Measurements from ENCODE around the gene SMIM32. TPM values are rescaled to one million over a fixed set of nuclear protein-coding genes. Genes with fewer than 3 reads are reported as not detected.

The SMIM32 gene
- total RNA-seq, 3 donors from 2014 or later, result not detected

- peaks cover 14% of the 10 kb centered on the region for H3K36me3 Mint-ChIP-seq (ENCODE audit: insufficient read depth)
- H3K4me3 Mint-ChIP-seq, result no peak overlapping the region
- H3K27me3 Mint-ChIP-seq (ENCODE audit: low read depth), result peaks cover 10% of the 10 kb centered on the region
- DNase-seq (no peak), ATAC-seq (no peak)
- H3K4me1 Mint-ChIP-seq (ENCODE audit: low read depth), result no peaks in the 10 kb centered on the region
- no peaks in the 10 kb centered on the region for H3K9me3 Mint-ChIP-seq
These were observed 6.8 kb downstream of the SMIM32 start for GRCh38 chr5:136185974-136186665.

GRCh38 chr5:136182618-136183017 is 10.3 kb downstream of the SMIM32 start:
- Mint-ChIP-seq H3K4me1 (ENCODE audit: low read depth) (no peaks in the 10 kb centered on the region), H3K36me3 (ENCODE audit: insufficient read depth) (peaks cover 6% of the 10 kb centered on the region), H3K9me3 (no peaks in the 10 kb centered on the region), H3K27me3 (ENCODE audit: low read depth) (no peaks in the 10 kb centered on the region), H3K4me3 (no peak overlapping the region)
- DNase-seq, result no peak
- no peak for ATAC-seq

GRCh38 chr5:136174021-136174659 is 18.8 kb downstream of the SMIM32 start:
- no peaks in the 10 kb centered on the region for H3K4me1 Mint-ChIP-seq (ENCODE audit: low read depth)
- H3K4me3 Mint-ChIP-seq, result no peak overlapping the region
- H3K27me3 Mint-ChIP-seq (ENCODE audit: low read depth), result no peaks in the 10 kb centered on the region
- DNase-seq (no peak), ATAC-seq (no peak)
- H3K36me3 Mint-ChIP-seq (ENCODE audit: insufficient read depth), result peaks cover 15% of the 10 kb centered on the region
- no peaks in the 10 kb centered on the region for H3K9me3 Mint-ChIP-seq

- Mint-ChIP-seq H3K4me3 (no peak overlapping the region), H3K9me3 (no peaks in the 10 kb centered on the region), H3K4me1 (ENCODE audit: low read depth) (no peaks in the 10 kb centered on the region), H3K36me3 (ENCODE audit: insufficient read depth) (peaks cover 15% of the 10 kb centered on the region), H3K27me3 (ENCODE audit: low read depth) (no peaks in the 10 kb centered on the region)
- ATAC-seq (no peak), DNase-seq (no peak)
These were observed 23.7 kb downstream of the SMIM32 start for GRCh38 chr5:136169218-136169617.

GRCh38 chr5:136166909-136167308 is 26.1 kb downstream of the SMIM32 start:
- H3K4me1 Mint-ChIP-seq (ENCODE audit: low read depth), result no peaks in the 10 kb centered on the region
- no peak overlapping the region for H3K4me3 Mint-ChIP-seq
- no peaks in the 10 kb centered on the region for H3K9me3 Mint-ChIP-seq
- DNase-seq (no peak), ATAC-seq (no peak)
- no peaks in the 10 kb centered on the region for H3K27me3 Mint-ChIP-seq (ENCODE audit: low read depth)
- peaks cover 10% of the 10 kb centered on the region for H3K36me3 Mint-ChIP-seq (ENCODE audit: insufficient read depth)

GRCh38 chr5:136164226-136164625 is 28.7 kb downstream of the SMIM32 start:
- Mint-ChIP-seq H3K4me1 (ENCODE audit: low read depth) (no peaks in the 10 kb centered on the region), H3K36me3 (ENCODE audit: insufficient read depth) (peaks cover 8% of the 10 kb centered on the region), H3K4me3 (no peak overlapping the region), H3K27me3 (ENCODE audit: low read depth) (no peaks in the 10 kb centered on the region), H3K9me3 (no peaks in the 10 kb centered on the region)
- DNase-seq (no peak), ATAC-seq (no peak)

GRCh38 chr5:136162008-136162407 is 31.0 kb downstream of the SMIM32 start:
- peaks cover 4% of the 10 kb centered on the region for H3K36me3 Mint-ChIP-seq (ENCODE audit: insufficient read depth)
- no peaks in the 10 kb centered on the region for H3K9me3 Mint-ChIP-seq

GRCh38 chr5:136159457-136159856 is 33.5 kb downstream of the SMIM32 start:
- ATAC-seq (no peak), DNase-seq (no peak)
- Mint-ChIP-seq H3K36me3 (ENCODE audit: insufficient read depth) (peaks cover 14% of the 10 kb centered on the region), H3K27me3 (ENCODE audit: low read depth) (no peaks in the 10 kb centered on the region), H3K4me1 (ENCODE audit: low read depth) (no peaks in the 10 kb centered on the region), H3K4me3 (no peak overlapping the region), H3K9me3 (no peaks in the 10 kb centered on the region)

More at GRCh38 chr5:136162008-136162407, 31.0 kb downstream of the SMIM32 start:
- Mint-ChIP-seq H3K4me3 (no peak overlapping the region), H3K4me1 (ENCODE audit: low read depth) (no peaks in the 10 kb centered on the region), H3K27me3 (ENCODE audit: low read depth) (no peaks in the 10 kb centered on the region)
- no peak for ATAC-seq
- DNase-seq, result no peak

GRCh38 chr5:136157514-136157913 is 35.4 kb downstream of the SMIM32 start:
- H3K27me3 Mint-ChIP-seq (ENCODE audit: low read depth), result no peaks in the 10 kb centered on the region
- no peaks in the 10 kb centered on the region for H3K9me3 Mint-ChIP-seq
- no peak for ATAC-seq
- H3K4me3 Mint-ChIP-seq, result no peak overlapping the region
- no peak for DNase-seq
- peaks cover 17% of the 10 kb centered on the region for H3K36me3 Mint-ChIP-seq (ENCODE audit: insufficient read depth)
- no peaks in the 10 kb centered on the region for H3K4me1 Mint-ChIP-seq (ENCODE audit: low read depth)

- Mint-ChIP-seq H3K36me3 (ENCODE audit: insufficient read depth) (peaks cover 19% of the 10 kb centered on the region), H3K4me1 (ENCODE audit: low read depth) (no peaks in the 10 kb centered on the region), H3K27me3 (ENCODE audit: low read depth) (no peaks in the 10 kb centered on the region), H3K9me3 (no peaks in the 10 kb centered on the region), H3K4me3 (no peak overlapping the region)
- DNase-seq (no peak), ATAC-seq (no peak)
These were observed 37.2 kb downstream of the SMIM32 start for GRCh38 chr5:136155761-136156160.

- Mint-ChIP-seq H3K4me3 (no peak overlapping the region), H3K27me3 (ENCODE audit: low read depth) (no peaks in the 10 kb centered on the region), H3K36me3 (ENCODE audit: insufficient read depth) (peaks cover 18% of the 10 kb centered on the region), H3K4me1 (ENCODE audit: low read depth) (no peaks in the 10 kb centered on the region), H3K9me3 (no peaks in the 10 kb centered on the region)
- DNase-seq, result no peak
- no peak for ATAC-seq
These were observed 37.9 kb downstream of the SMIM32 start for GRCh38 chr5:136155078-136155477.

- Mint-ChIP-seq H3K4me3 (no peak overlapping the region), H3K9me3 (no peaks in the 10 kb centered on the region), H3K27me3 (ENCODE audit: low read depth) (no peaks in the 10 kb centered on the region), H3K36me3 (ENCODE audit: insufficient read depth) (peaks cover 18% of the 10 kb centered on the region), H3K4me1 (ENCODE audit: low read depth) (no peaks in the 10 kb centered on the region)
- no peak for DNase-seq
- no peak for ATAC-seq
These were observed 39.3 kb downstream of the SMIM32 start for GRCh38 chr5:136153581-136154236.

GRCh38 chr5:136149891-136150290 is 43.1 kb downstream of the SMIM32 start:
- no peaks in the 10 kb centered on the region for H3K27me3 Mint-ChIP-seq (ENCODE audit: low read depth)
- H3K4me3 Mint-ChIP-seq, result no peak overlapping the region
- ATAC-seq (no peak), DNase-seq (no peak)
- peaks cover 2% of the 10 kb centered on the region for H3K4me1 Mint-ChIP-seq (ENCODE audit: low read depth)
- H3K36me3 Mint-ChIP-seq (ENCODE audit: insufficient read depth), result peaks cover 10% of the 10 kb centered on the region
- H3K9me3 Mint-ChIP-seq, result no peaks in the 10 kb centered on the region

- Mint-ChIP-seq H3K4me3 (no peak overlapping the region), H3K36me3 (ENCODE audit: insufficient read depth) (peaks cover 2% of the 10 kb centered on the region), H3K4me1 (ENCODE audit: low read depth) (peaks cover 2% of the 10 kb centered on the region), H3K27me3 (ENCODE audit: low read depth) (no peaks in the 10 kb centered on the region), H3K9me3 (no peaks in the 10 kb centered on the region)
- DNase-seq, result no peak
- ATAC-seq, result no peak
These were observed 45.3 kb downstream of the SMIM32 start for GRCh38 chr5:136147632-136148031.

GRCh38 chr5:136146201-136146600 is 46.8 kb downstream of the SMIM32 start:
- DNase-seq (no peak), ATAC-seq (no peak)
- H3K4me3 Mint-ChIP-seq, result no peak overlapping the region
- peaks cover 2% of the 10 kb centered on the region for H3K36me3 Mint-ChIP-seq (ENCODE audit: insufficient read depth)
- H3K9me3 Mint-ChIP-seq, result no peaks in the 10 kb centered on the region
- H3K4me1 Mint-ChIP-seq (ENCODE audit: low read depth), result peaks cover 2% of the 10 kb centered on the region
- H3K27me3 Mint-ChIP-seq (ENCODE audit: low read depth), result no peaks in the 10 kb centered on the region

All from activated T-cell treated with anti-CD3 and anti-CD28 coated beads, Interleukin-2, amount 50 U/mL, for 4 hours (primary cell).